HG02623 (cell line): ENCODE measurements around the gene CADPS2.

Experiments used
- ATAC-seq: cut with Tn5 transposase; IDR thresholded peaks from one replicate; pipeline ENCODE4 v1.9.1; 2021; ENCODE audit warnings: moderate library complexity; ENCODE audit not compliant: unreplicated experiment

CADPS2 gene

DNA sequence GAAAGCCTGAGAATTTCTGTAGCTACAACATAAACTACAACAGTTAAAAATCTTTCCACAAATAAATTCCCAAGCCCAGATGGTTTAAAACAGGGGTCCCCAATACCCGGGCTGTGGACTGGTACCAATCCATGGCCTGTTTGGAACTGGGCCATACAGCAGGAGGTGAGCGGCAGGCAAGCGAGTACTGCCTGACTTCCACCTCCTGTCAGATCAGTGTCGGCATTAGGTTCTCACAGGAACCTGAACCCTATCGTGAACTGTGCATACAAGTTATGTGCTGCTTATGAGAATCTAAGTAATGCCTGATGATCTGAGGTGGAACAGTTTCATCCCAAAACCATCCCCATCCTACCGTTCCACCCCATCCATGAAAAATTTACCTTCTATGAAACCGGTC is 421.0 kb downstream of the CADPS2 start:
- ATAC-seq = no peak

DNA sequence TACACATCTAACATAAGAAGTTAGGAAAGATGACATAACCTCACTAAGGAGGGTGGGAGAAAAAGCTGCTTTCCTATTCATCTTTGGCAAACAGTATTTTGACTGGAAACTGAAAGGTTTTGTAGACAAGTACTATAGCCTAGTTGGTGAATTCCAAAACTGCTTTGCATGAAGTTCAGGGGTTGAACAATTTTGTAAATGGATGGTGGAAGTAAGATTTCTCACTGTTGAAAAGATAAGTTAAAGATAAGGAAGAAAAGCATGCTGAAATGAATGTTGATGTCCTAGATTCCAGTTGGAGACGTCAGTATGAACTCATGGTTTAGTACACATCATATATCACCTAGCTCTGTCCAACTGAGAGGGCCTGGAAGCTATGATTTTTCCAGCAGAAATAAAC is 422.6 kb downstream of the CADPS2 start:
- no peak for ATAC-seq

DNA sequence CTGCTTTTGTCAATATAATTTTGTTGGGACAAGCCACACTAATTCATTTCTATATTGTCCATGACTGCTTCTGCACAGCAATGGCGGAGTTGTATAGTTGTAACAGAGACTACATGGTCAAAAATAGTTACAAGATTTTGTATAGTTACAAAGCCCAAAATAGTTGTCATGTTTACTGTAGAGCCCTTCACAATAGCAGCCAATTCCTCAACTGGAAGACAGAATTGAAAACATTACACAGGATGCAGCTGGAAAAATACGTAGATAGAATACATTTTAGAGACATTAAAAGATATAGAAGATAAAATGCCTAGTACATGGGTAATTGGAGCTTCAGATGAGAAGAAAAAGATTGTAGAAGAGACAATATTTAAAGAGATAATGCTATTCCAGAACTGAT is 425.3 kb downstream of the CADPS2 start:
- no peak for ATAC-seq

DNA sequence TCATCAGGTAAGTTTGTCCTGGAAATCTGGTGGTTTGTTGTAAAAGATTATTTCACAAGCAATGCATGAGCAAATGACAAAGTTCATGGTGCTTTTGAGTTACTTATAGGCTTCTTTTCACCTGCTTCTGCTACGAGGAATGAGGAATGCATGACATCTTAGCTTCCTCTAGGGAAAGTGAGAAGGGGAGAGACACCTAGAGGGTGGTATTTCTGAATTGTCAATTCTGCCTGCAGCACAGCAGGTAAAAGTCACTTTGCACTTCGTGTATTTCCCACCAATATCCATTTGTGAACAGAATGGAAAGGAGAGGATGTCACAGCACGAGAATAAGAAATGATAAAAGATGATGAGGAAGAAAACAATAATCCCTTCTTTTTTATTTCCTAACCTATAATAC is 428.3 kb downstream of the CADPS2 start:
- no peak for ATAC-seq

DNA sequence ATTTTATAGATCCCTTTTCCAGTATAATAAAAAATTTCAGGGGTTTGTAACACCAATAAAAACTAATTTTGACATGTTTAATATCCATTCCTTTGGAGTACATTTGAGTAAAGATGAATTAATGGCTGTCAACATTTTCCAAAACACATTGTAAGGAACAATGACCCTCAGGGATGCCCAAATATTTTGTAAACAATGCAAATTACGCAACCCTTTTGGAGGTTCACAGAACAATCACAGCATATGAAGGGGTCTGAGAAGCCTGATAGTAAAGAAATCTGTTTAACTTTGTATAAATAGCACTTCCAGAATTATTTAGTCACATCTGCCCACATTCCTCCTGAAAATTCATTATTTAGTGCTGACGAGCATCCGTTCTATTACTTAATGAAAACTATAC is 428.9 kb downstream of the CADPS2 start:
- no peak for ATAC-seq

DNA sequence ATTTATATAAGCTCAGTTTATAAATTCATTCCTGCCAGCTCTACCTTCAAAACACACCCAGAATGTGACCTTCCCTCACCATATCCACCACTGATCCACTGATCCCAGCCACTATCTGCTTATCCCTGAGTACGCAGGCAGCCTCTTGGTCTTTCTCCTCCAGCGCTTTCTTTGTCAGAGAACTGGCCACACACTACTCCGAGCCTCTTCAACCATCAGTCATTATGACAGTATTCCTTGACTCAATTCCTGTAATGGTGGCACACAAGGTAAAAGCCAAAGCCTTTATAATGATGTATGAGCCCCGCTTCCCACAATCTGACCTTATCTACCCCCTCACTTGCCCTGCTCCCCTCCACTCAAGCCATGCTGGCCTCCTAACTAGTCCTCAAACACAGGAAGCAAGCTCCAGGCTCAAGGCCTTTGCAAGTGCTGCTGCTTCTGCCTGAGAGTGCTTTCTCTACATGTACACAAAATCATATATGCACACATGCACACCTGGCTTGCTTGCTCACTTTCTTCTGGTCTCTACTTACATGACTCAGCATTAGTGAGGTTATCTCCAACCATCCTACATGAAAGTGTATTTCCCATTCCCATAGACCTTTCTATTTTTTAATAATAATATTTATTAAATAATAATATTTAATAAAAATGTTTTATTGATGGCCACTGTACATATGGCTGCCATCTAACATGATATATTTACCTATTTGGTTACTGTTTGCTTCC is 431.3 kb downstream of the CADPS2 start:
- no peak for ATAC-seq

DNA sequence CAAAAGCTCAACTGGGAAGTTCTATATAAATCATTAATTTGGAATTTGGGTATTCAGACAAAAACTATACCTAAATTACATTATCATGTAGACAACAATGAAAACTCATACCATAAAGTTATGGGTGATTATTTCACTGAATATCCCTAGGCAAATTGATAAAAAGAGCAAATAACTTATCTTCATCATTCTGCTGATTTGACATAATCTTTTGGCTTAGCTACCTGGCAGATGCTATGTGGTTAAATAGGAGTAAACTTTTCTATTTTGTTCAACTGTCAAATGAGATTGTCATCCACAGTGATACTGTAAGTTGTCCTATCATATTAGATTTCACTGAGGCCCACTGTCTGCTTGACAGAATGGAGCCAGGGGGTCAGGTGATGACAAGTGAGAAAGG is 432.8 kb downstream of the CADPS2 start:
- ATAC-seq = no peak

DNA sequence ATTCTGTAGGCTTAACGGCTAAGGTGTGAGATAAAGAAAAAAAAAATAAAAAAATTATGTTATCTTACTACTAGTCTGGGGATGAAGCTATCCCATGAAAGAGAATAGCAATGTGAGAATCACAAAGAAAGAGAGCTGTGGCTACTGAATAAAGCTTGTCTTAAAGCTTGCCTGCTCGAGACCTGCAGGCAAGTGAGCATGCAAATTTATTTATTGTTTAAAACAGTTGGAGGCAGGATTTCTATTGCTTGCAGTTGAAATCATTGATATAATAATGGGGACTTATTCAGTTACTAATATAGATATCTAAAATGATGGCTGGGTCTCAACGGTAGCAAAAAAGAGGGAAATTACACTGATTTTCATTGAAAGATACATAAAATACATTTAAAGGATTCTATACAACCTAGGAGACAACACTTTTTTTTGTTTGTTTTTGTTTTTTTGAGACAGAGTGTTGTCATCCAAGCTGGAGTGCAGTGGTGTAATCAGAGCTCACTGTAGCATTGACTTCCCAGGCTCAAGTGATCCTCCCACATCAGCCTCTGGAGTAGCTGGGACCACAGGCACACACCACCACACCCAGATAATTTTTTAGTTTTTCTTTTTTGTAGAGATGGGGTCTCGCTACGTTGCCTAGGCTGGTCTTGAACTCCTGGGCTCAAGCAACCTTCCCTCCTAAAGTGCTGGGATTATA is 437.2 kb downstream of the CADPS2 start:
- ATAC-seq = no peak

DNA sequence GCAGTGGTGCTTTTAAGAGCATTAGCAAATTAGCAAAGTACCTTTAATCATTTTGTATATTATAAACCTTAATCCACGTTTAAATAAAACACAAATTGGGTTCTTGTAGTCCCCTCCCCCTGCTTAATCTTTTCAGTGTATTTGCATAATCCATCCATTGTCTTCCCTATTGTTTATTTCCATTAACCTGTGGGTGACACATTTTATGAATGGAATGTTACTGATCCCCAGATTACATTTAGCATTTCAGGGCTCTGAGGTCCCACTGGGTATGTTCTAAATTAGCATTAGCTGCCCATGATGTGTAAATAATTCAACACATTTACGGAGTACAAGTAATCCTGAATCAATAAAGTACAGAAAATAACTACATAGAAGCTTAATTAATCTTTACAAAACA is 443.3 kb downstream of the CADPS2 start:
- ATAC-seq = no peak

DNA sequence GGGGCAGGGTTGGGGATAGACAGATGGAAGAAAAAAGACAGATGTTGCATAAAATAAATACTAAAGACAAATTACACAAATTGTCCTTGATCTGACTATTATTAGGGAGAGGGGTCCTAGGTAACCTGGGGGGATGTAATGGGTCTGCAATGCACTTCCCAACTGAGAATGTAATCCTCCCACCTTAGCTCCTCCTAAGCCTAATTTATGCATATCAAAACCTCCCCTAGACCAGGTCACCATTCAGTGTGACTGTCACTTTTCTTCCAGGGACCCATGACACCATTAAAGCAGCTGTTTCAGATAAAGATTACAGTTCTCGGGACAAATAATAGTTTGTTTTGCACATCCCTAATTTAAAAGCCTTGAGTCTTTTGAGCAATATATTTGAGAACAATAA is 447.8 kb downstream of the CADPS2 start:
- no peak for ATAC-seq

DNA sequence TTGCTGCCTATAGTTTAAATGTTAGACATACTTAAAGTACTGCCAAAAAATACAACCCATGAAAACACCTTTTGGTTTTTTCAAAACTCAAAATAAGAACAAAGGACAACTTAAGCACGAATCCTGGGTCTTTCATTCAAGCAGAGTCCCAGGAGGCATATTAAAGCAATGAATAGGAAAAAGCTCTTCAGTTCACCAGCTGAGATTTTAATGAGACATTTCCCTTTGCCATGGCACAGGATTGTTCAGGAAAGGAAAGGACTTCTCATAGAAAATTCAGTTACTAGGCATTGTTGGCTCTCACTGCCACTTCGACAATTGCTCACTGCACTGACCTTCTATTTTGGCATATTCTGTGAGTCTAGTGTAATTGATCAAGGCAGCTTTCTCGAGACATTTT is 448.3 kb downstream of the CADPS2 start:
- no peak for ATAC-seq

DNA sequence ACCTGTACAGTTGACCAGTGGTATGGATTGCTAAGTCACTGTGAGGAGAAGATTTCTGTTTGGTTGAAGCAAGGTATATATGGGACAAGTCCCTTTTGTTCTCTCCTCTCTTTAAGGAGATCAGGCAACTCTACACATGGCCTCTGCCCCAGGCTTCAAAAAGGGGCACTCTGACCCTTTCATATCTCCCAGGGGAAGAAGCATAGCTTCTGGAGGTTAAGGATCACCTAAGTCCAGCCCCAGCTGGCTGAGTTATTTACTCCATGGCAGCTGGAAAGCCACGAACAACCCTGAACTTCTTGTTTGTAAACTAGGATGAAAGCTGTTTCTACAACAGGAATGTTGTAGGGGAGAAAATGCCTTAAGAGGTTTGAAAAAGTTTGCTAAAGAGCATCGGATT is 452.5 kb downstream of the CADPS2 start:
- ATAC-seq = no peak

DNA sequence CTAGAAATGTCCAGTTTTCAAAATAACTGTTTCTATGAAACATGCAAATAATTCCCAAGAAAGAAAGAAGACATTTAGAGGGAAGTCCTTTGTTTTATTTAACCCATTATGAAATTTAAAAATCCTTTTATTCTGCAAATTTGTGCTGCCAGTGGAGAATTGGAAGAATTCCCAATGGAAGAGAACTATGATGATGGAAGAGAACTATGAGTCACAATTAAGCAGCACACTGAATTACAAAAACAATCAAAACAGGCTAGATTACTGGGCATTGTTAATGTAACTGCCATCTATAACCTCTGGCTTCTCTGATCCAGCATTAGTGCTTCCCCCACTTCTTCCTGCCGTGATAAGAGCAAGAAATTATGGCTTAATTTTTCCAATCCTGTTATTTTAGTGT is 455.6 kb downstream of the CADPS2 start:
- ATAC-seq = no peak

DNA sequence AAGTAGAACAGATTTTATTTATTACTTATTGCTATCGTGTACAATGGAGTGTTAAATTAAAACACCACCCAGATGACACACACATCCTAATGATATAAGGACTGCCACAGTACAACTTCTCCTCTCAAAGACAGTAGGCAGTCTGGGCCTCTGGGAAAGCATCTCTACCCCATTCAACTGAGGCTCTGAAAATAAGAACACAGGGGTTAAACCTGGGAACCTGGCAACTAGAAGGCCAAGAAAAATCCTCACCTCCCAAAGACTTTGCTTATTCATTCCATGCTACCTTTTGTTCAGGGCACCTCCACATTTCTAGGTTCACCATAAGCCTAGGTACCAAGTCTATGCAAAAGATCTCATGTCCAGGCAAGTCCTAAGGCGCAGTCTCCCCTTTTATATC is 456.3 kb downstream of the CADPS2 start:
- ATAC-seq = no peak

DNA sequence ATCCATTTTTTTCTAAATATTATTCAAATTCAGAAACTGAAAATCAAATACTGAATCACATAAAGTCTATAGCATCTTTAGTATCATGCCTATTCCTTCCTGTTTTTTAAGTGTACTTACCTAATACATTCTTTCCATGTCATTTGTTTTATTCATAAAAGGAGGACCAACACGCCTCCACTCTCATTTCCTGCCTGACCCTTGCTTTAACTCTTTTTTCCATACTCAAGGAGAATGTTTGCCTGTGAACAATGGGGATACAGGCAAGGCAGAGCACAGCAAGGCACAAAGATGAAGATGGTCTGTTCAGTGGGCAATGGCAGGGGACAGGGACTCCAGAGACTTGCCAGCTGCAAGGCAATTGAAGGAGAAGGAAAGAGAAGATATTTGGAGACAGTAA is 460.5 kb downstream of the CADPS2 start:
- no peak for ATAC-seq

DNA sequence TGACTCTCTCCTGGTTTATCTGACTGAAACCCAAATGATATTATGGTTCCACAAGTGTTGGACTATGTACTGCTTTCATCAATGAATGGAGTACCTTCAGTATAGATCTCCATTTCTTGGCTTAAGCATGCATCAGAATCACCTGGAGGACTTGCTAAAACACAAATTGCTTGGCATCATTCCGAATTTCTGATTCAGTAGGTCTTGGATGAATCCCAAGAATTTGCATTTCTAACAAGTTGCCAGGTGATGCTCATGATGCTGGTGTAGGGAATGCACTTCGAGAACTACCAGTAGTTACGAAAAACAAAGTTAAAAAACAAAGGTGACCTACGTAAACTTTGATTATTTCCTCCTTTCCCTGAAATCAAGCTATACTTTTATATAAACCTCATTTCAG is 462.7 kb downstream of the CADPS2 start:
- ATAC-seq = no peak

DNA sequence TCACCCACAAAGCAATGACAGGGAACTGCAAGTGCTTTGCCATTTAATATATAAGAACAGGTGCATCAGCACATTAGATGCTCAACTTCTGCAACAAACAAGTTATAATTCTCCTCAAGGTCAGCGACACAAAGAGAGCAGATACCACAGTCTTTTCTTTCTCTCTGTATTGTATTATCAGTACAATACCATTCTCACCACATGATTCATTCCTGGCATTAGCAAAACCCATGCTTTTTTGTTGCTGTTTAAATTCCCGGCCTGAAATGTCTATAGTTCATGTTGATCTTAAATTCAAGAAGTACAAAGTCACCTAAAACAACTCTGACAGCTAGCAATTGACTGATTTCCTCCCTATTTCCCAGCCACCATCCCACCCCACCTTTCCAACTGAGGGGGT is 469.9 kb downstream of the CADPS2 start:
- no peak for ATAC-seq

DNA sequence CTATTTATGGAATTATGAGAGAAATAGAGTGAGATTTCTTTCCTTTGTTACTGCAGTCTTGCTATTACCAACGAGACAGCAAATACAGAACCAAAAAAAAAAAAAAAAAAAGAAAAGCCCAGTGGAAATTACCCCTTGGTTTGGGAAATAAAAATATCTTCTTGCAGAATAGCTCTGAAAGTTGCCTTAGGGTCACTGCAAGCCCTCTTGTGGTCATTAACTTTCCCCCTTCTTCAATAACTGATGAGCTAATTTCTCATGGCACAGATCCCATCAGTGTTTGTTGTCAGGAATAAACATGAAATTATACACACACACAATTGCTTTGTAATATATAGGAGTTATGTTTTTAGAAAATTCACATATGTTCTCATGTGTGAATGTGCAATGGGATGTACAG is 470.8 kb downstream of the CADPS2 start:
- no peak for ATAC-seq

DNA sequence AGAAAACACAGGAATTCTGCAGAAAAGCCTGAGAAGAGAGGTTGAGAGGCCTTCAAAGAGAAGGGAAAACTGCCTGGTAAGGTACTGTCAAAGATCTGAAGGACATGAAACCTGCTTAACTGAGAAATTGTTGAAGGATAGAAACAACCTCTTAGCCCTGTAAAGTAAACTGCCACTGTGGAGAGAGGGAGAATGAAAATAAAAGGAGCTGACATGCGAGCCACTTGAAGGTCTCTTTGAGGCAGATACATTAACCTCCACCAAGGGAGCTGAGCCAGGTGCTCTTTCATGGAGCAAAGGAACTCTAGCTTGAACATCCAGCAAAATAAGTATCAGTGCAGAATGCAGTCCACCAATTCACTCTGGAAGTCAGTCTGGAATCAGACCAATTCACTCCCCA is 472.9 kb downstream of the CADPS2 start:
- no peak for ATAC-seq

DNA sequence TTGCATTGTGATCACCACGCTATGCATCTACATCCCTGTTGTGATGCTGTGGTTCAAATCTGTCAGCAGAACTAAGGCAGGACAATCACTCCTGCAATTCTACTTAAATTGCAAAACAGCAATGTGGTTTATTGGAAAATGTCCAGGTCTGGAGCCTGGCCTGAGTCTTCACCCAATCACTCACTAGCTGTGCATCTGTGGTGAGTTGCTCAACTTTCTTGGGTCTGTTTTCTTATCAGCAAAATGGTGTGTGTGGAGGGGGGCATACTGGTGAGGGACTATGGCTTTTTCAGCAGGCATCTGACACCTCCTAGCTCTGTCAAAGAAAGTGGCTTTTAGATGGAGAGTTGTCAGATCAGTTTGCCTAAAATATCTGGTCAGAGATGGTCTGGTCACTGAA is 473.4 kb downstream of the CADPS2 start:
- no peak for ATAC-seq

DNA sequence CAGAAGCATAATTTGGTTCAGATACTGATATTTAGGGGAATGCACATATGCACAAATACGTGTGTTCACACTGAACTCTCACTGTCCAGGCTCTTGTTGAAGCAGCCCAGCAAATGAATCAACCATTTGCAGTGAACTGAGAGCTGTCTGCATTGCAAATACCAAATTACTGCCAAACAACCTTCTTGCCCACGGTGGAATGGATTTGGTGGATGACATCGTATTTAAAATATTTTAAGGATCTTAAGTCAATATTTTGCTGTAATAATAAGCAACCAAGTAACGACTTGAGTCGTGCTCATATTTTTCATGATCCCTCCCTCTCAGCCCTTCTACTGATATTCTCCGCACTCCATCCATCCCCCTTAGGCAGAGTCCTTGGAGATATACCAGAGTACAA is 473.8 kb downstream of the CADPS2 start:
- no peak for ATAC-seq

DNA sequence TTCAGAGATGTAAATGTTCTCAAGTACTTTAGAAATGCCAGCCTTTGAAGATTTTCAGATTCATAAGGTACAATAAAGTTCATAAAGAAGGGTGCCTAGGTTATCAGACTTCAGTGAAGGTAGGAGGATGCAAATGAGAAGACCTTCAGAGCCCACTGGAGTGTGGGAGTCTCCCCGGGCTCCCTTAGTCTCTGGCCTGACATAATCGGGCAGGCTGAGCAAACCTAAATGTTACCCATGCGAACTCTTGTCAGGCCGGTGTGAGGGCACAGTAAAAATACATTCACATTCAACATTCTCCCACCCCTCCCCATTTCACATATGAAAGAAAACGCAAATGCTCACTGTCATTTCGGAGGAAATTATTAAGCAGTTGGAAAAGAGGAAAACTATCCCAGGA is 479.1 kb downstream of the CADPS2 start:
- ATAC-seq = no peak

DNA sequence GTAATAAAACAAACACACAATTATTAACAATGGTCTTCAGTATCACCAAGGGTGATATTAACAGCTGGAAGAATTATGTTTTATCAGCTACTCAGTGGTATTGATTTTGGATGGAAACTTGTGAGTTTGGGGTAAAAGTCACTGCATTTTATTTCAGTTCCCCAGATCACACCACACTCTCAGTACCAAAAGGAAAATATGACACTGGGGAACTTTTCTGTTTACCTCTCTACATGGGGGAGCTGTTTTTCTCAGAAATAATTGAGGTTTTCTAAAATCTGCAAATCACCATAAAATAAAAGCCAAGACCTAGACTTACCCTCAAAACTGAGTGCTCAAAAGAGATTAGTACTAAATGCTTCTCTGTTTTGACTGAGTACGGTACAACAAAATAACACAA is 483.1 kb downstream of the CADPS2 start:
- no peak for ATAC-seq
